HepG2 (cell line): Measurements from ENCODE around the gene TAF6. TPM values are rescaled to one million over a fixed set of nuclear protein-coding genes. Genes with fewer than 3 reads are reported as not detected.

Experiments
- ATF3 ChIP-seq: sonication (generic); formaldehyde crosslinking; IDR thresholded peaks from 2 replicates; pipeline ENCODE4 v1.4.0; 2020; ENCODE audit warnings: missing genetic modification reagents
- DDIT3 ChIP-seq: sonication (generic); formaldehyde crosslinking; IDR thresholded peaks from 2 replicates; pipeline ENCODE4 v1.4.0; 2020; ENCODE audit warnings: mild to moderate bottlenecking, missing genetic modification reagents
- FOXO4 ChIP-seq: sonication (generic); formaldehyde crosslinking; conservative IDR thresholded peaks from 2 replicates; pipeline ENCODE4 v1.8.1; 2023; ENCODE audit warnings: missing genetic modification reagents
- GABPA ChIP-seq, 2 experiments: IDR thresholded peaks; 2 replicates each; pipeline ENCODE4 v1.6.1; 2011 to 2016; ENCODE audit warnings: low read depth in 2 of 2, low read length in 1 of 2, missing biosample characterization in 1 of 2, missing genetic modification characterization in 1 of 2
- IRF1 ChIP-seq: sonication (generic); formaldehyde crosslinking; IDR thresholded peaks from 2 replicates; pipeline ENCODE4 v1.4.0; 2020; ENCODE audit warnings: low read depth, mild to moderate bottlenecking, missing genetic modification reagents
- KLF12 ChIP-seq: sonication (generic); formaldehyde crosslinking; IDR thresholded peaks from 2 replicates; pipeline ENCODE4 v1.4.0; 2020; ENCODE audit warnings: missing genetic modification reagents, borderline replicate concordance
- LCORL ChIP-seq, 2 experiments: fragments of 450-650 bp in 1 of 2; sonication (generic) in 1 of 2; formaldehyde crosslinking in 1 of 2; IDR thresholded peaks; 2 replicates each; pipeline versions ENCODE4 v1.5.0 to v1.6.1; 2017 to 2020; ENCODE audit warnings: antibody characterized with exemption in 1 of 2, missing genetic modification reagents in 1 of 2
- POGZ ChIP-seq: sonication (generic); formaldehyde crosslinking; IDR thresholded peaks from 2 replicates; pipeline ENCODE4 v1.4.0; 2020; ENCODE audit warnings: mild to moderate bottlenecking, missing genetic modification reagents
- PREB ChIP-seq: sonication (generic); formaldehyde crosslinking; IDR thresholded peaks from 2 replicates; pipeline ENCODE4 v1.4.0; 2020; ENCODE audit warnings: missing genetic modification reagents
- SMARCC2 ChIP-seq: fragments of 450-650 bp; IDR thresholded peaks from 2 replicates; pipeline ENCODE4 v1.6.1; 2017; ENCODE audit warnings: antibody characterized with exemption, mild to moderate bottlenecking
- SP1 ChIP-seq, 2 experiments: fragments of 450-650 bp in 1 of 2; sonication (generic) in 1 of 2; formaldehyde crosslinking in 1 of 2; IDR thresholded peaks; 2 replicates each; pipeline versions ENCODE4 v1.4.0 to v1.6.1; 2016 to 2020; ENCODE audit warnings: missing genetic modification reagents in 1 of 2
- THAP7 ChIP-seq: sonication (generic); formaldehyde crosslinking; IDR thresholded peaks from 2 replicates; pipeline ENCODE4 v1.8.1; 2023; ENCODE audit warnings: mild to moderate bottlenecking, missing genetic modification reagents
- ZHX1 ChIP-seq: sonication (generic); formaldehyde crosslinking; IDR thresholded peaks from 2 replicates; pipeline ENCODE4 v1.8.1; 2022; ENCODE audit warnings: low read depth, mild to moderate bottlenecking, missing genetic modification reagents
- ZNF264 ChIP-seq: sonication (generic); formaldehyde crosslinking; IDR thresholded peaks from 2 replicates; pipeline ENCODE4 v1.4.0; 2020; ENCODE audit warnings: missing genetic modification reagents
- ZNF33A ChIP-seq: sonication (generic); formaldehyde crosslinking; IDR thresholded peaks from 2 replicates; pipeline ENCODE4 v1.5.1; 2020; ENCODE audit warnings: missing genetic modification reagents, mild to moderate bottlenecking, moderate library complexity, borderline replicate concordance
- ZNF713 ChIP-seq: sonication (generic); formaldehyde crosslinking; IDR thresholded peaks from 2 replicates; pipeline ENCODE4 v1.4.0; 2020; ENCODE audit warnings: mild to moderate bottlenecking, missing genetic modification reagents
- ZNF83 ChIP-seq: sonication (generic); formaldehyde crosslinking; IDR thresholded peaks from 2 replicates; pipeline ENCODE4 v1.4.0; 2020; ENCODE audit warnings: missing genetic modification reagents, mild to moderate bottlenecking, borderline replicate concordance
- ZSCAN25 ChIP-seq: sonication (generic); formaldehyde crosslinking; IDR thresholded peaks from 2 replicates; pipeline ENCODE4 v1.8.0; 2022; ENCODE audit warnings: mild to moderate bottlenecking, missing genetic modification reagents
- polyA plus RNA-seq, 8 experiments: library from polyadenylated mRNA; depleted of rRNA in 3 of 8; stranded (reverse) in 7 of 8; unstranded in 1 of 8; fragments of >200 nt; fragmentation: Illumina TruSeq in 4 of 8; extraction: Trizol in 4 of 8; gene quantifications; 2 replicates each; pipeline versions ENCODE4 v1.2.1 to v1.2.3, GENCODE V29; 2011 to 2016; ENCODE audit warnings: low read depth in 4 of 8, missing spikeins in 1 of 8, mixed read lengths in 1 of 8; ENCODE audit not compliant: insufficient read depth in 1 of 8
- total RNA-seq, 5 experiments: library from RNA; depleted of rRNA; stranded (reverse); fragments of >200 nt; fragmentation: Illumina TruSeq; extraction: Trizol; gene quantifications; 2 replicates each; pipeline ENCODE4 v1.2.3, GENCODE V29; 2016; ENCODE audit warnings: low read depth in 1 of 5

The TAF6 gene
- total and polyA plus RNA-seq, 2 of the 13 experiments (the other 11 are each of a cell fraction or from before 2014, with no cell fraction given) = 12.9 to 18.8 TPM

- TF ChIP-seq PREB = no peak
- TF ChIP-seq ZSCAN25 (CRISPR knock-in tag) = peak; percentile 65; the same call in 1 of the 2 replicates
- no peak for TF ChIP-seq DDIT3 (CRISPR knock-in tag)
- TF ChIP-seq ATF3 = no peak
- TF ChIP-seq ZNF264 = peak; percentile 53; the same call in 1 of the 2 replicates
- no peak for TF ChIP-seq GABPA (IDR thresholded peaks at IDR 0.05; ENCODE audit: low read depth, low read length)
- no peak for TF ChIP-seq GABPA (CRISPR knock-in tag; IDR thresholded peaks at IDR 0.05; ENCODE audit: low read depth)
- TF ChIP-seq LCORL (IDR thresholded peaks at IDR 0.05) = 0 out of 2 replicates have a peak, but pooled peaks have one; percentile 61
- TF ChIP-seq LCORL (CRISPR knock-in tag; IDR thresholded peaks at IDR 0.05) = no peak; the same call in 1 of the 2 replicates
- no peak for TF ChIP-seq IRF1 (CRISPR knock-in tag)
- TF ChIP-seq ZNF713 (CRISPR knock-in tag) = no peak
- TF ChIP-seq KLF12 (CRISPR knock-in tag) = peak; percentile 90
- peak; percentile 58; the same call in 1 of the 2 replicates for TF ChIP-seq ZNF33A (CRISPR knock-in tag)
- no peak for TF ChIP-seq THAP7
- no peak for TF ChIP-seq ZHX1 (CRISPR knock-in tag)
- TF ChIP-seq POGZ = 0 out of 2 replicates have a peak, but pooled peaks have one; percentile 7
- no peak for TF ChIP-seq SMARCC2
- TF ChIP-seq FOXO4 (CRISPR knock-in tag) = 0 out of 2 replicates have a peak, but pooled peaks have one; percentile 63
- no peak for TF ChIP-seq ZNF83 (CRISPR knock-in tag)
- TF ChIP-seq SP1 (IDR thresholded peaks at IDR 0.05) = no peak
- TF ChIP-seq SP1 (CRISPR knock-in tag; IDR thresholded peaks at IDR 0.05) = peak; percentile 90
Measured at GRCh38 chr7:100119072-100119969, at the start of gene TAF6, which contains the start of gene CNPY4 (continued).
